Stimulated activated CD8-positive, alpha-beta memory T cell treated with anti-CD3 and anti-CD28 coated beads, Interleukin-15, amount 100 ng/mL, for 24 hours (primary cell): Measurements from ENCODE around the gene MMEL1.

Experiments used
- DNase-seq: peaks from one replicate; pipeline ENCODE4 v3.0.0-alpha.2; 2020; ENCODE audit warnings: low read depth

The MMEL1 gene

DNA sequence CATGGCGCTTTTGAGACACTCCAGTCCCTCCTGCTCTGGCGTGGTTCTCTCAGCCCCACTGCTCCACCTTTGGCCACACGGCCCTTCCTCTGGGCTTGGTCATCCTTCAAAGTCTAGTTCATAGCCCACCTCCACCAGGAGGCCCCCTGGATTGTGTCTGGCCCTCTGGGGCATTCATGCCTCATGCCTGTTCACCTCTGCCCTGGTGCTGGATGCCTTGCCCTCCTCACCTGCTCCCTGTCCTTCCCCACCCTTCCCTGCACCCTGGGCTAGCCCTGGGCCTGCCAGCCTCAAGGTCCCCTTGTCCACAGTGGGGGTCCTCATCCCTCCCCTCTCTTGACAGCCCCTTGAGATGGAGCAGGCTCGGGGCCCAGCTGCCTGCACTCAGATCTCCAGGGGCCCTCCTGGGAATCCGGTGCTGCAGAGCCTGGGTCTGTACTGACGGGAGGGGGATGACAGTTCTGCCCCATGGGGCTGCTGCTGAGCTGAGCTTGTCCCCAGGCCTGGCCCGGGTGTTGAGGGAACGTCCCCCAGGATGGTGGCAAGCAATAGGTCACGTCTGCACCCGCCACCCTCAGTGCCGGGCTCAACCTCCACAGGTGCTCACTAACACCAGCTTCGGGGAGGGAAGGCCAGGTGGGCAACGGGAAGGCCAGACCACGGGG, 27.8 kb downstream of the MMEL1 start:
- DNase-seq: no peak

DNA sequence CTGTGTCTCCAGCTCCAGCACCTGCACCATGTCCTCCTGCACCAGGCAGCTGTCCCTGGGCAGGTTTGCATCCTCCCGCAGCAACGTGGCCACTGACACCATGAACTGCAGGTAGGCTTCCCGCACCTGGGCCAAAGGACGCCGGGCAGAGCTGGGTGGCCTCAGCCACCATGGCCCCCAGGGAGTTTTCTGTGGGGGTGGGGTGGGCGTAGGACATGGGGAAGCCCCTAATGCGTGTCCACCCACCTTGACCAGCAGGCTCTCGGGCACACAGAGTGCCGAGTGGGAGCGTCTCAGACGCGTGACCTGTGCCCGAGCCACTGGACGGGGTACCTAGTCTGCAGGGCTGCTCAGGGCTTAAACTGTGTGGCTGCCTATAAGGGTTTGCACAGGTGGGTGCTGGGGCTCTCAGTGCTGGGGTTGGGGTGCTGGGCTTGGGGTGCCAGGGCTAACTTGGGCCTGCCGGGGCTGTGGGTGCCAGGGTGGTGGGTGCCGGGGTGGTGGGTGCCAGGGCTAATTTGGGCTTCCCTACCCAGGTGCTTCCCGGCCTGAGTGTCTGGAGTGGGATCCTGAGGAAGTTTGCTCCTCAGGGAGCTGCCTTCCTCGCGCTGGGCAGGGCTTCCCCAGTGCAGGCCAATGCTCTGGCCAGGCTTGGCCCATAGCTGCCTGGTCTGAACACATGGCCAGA, 28.5 kb downstream of the MMEL1 start:
- no peak for DNase-seq

DNA sequence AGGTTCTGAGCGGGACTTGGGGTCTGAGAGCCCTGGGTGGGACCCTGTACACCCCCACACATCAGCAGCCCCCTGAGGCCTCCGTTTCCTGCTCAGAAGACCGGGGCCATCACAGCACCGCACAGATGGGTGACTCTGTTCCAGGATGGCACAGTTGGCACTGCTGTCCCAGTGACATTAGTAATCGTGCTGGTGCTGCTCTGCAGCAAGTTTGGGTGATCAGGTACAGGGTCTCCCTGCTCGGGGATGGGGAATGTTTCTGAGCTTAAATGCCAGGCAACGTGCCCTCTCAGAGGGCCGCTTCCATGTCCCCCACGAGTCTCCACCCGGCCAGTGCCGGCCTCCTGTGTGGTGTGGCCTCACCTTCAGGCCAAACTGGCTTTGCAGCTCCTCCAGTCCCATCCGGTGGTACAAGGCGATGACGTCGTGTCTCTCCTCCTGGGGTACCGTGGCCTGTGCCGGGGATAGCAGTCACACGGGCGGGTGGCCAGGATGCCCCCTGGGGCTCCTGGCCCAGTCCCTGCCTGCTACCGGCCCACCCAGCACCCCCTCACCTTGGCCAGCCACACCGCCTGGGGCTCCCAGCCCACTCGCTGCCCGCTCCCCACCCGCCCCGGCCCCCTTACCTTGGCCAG, 29.2 kb downstream of the MMEL1 start:
- DNase-seq: no peak

DNA sequence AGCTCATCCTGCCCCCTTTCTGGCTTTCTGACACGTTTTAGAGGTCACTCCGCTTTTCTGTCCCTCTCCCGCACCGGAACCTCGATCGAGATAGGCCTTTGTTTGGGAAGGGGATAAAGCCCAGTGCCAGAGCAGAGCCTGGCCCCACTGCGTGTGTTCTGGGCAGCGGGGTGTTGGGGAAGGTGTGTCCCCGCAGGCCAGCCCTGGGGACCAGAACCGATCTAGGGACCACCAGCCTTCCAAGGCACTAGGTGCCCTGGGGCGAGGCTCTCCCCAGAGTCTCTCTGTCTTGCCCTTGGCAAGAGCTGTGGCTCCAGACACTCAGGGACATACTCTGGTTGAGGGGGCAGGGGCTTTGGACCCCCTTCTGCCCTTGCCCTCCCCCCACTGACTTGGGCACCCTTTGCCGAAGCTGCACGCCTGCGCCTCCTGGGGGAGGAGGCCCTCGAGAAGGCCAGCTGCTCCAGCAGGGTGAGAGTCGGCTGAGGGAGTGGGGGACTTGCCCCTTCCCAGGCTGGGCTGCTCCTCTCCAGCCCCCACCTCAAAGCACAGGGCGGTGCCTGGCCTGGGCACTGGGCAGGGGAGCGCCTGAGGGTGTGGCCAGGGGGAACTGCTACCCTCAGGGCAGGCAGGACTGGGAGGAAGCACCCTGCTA, 29.8 kb downstream of the MMEL1 start:
- no peak for DNase-seq

DNA sequence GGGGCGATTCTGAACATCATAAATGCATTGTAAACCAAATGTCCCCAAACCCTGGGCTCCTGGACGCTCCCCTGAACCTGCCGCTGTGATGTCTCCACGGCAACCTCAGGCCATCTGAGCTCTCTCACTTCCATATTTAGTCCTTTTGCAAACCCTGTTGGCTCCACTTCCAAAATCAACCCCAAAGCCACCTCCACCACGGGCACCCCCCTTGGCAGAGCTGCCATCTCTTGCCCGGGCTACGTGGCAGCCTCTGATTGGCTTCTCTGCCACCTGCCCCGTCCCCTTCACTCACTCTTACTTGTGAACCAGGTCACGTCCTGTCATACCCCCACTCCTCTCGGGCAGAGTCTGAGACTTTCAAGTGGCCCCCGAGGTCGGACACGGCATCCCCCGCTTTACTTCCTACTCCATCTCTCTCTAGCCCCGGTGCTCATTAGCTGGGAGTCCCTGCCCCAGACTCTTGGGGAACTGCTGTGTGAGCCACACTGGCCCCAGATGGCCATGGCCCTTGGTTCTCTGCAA, 30.4 kb downstream of the MMEL1 start:
- DNase-seq: no peak

DNA sequence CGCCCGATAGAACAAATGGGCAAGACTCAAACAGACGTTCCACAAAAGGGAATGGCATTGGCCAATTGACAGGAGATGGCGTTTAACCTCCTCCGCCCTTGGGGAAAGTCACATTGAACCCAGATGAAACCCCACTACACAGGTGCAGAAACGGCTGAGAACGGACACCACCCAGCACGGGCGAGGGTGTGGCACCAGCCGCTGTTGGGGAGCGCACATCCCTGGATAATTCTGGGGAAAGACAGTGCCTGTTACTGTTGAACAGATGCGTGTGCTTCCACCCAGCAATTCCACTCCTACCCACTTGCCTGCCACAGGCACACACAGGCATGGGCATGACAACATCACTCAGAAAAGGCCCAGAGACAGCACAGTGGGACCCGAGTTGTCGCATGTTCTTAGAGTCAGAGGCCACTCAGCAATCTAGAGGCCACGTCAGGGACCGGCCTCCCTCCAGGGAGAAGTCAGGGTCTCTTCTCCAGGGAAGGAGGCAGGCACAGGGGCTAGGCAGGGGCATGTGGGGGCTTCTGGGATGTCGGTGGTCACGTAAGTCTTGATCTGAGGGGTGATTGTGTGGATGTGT, 31.0 kb downstream of the MMEL1 start:
- no peak for DNase-seq

DNA sequence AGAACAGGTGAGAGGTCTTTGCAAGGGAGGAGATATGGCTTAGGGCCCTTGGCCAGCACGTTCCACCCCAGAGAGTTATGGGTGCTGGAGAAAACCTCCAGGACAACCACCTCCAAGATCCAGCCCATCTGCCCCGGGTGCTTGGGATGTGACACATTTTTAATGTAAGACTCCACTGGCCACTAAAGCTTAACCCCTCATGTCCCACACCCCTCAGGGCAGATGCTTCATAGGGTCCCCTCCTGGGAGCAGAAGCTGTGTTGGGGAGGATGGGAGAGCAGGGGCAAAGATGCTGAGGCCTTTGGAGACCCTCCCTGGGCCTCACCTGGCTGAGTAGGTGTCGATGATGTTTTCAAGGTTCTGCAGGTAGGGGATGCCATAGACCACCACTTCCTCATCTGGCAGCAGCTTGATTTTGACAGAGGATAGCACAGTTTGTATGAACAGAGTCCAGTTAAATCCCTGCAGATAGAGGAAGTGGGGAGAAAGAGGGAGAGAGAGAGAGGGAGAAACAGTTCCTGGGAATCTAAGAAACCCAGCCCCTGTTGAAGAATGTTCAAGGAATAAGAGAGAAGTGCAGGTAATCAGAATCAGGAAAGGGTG, 34.4 kb downstream of the MMEL1 start:
- DNase-seq: no peak

DNA sequence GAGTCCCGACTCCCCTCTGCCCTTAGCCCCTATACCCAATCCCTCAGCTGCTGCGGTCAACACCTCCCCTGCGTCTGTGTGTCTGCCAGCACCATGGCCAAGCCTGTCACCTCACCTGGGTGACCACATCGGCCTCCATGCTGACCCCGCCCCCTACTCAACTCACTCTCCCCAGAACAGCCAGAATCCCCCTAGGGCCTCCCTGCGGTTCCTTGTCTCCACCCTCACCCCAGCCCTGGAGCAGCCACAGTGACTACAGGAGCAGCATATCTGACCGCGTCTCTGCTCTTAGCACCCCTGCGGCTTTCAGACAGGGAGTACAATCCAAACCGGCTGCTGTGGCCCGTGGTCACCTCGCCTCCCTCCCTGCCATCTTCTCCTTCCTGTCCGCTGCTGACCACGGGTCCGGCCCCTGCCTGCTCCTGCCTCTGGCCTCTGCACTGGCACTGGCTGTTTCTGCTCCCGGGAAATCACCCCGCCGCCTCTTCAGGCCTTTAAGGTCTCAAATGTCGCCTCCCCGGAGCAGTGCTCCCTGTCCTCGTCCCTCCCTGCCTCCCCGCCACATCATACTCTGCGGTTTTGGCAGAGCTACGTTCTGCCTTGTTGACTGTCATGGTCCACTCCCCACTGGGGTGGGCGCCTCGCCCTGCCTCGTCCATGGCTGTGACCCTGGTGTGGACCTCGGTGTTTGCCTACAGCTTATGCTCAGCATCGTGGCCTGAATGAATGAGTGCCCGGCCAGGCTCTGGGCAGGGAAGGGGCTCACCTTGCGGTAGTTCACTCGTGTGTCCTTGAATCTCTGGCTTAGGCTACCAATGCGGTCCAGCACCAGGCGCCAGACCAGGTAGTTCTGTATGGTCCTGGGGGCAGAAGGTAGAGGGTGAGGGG, 35.1 kb downstream of the MMEL1 start:
- no peak for DNase-seq

DNA sequence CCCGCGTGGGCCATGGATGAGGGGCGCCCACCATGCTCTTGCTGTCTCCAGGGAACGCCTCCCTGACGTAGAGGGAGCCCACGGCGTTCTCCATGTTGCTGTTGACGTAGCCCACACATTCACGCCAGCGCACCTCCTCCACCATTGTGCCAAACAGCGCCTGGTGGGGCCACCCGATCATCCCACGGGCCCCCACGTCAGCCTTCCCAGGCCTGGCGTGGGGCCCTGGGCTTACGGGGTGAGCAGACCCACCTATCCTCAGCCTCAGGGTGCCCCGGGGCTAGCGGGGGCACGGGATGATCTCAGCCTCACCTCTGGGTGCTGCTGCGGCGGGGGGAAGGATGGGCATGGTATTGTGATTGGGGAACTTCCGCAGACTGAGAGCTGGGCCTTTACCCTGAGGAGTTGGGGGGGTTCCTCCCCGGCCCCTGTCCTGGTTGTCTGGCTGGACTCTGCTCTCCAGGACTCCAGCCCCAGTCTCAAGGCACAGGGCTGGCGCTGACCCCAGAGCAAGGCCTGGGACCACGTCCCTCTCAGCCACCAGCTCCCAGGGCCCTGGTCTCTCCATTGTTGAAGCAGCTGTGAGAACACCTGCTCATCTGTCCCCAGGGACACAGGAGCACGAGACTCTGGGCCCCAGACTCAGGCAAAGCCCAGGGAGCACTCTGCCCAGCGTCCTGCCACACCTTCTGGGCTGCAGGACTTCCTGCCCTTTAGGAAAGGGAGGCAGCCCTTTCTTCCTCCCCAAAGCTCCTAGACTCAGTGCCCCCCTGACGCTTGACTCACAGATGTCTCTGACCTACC, 36.1 kb downstream of the MMEL1 start:
- DNase-seq: no peak

DNA sequence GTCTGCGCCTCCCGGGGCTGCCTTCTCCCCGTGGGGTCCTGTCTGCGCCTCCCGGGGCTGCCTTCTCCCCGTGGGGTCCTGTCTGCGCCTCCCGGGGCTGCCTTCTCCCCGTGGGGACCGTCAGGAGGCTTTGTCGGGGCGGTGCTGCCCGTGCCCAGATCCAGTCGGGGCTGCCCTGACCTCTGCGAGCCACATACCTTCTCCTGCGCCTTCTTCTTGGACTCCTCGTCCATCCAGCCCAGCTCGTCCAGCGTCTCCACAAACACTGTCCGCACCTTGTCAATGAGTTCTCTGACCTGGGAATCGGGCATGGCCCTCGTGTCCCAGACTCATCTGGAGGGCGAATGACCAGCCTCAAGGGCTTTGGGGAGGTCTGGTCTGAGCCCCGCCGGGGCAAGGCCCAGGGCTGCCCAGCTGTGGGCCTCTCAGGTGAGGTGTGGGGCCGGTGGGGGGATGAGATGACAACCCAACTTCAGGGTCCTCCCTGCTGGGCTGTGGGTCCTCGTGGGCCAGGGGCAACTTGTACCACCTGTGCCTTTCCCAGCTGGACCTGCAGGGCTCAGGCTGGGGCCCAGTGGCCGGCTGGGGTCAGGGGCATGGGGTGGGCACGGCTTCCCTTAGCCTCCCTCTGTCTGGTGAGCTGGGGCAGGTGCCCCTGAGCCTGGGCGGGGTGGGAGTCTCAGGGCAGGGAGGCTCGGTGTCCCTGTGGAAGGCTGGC, 36.8 kb downstream of the MMEL1 start:
- no peak for DNase-seq

DNA sequence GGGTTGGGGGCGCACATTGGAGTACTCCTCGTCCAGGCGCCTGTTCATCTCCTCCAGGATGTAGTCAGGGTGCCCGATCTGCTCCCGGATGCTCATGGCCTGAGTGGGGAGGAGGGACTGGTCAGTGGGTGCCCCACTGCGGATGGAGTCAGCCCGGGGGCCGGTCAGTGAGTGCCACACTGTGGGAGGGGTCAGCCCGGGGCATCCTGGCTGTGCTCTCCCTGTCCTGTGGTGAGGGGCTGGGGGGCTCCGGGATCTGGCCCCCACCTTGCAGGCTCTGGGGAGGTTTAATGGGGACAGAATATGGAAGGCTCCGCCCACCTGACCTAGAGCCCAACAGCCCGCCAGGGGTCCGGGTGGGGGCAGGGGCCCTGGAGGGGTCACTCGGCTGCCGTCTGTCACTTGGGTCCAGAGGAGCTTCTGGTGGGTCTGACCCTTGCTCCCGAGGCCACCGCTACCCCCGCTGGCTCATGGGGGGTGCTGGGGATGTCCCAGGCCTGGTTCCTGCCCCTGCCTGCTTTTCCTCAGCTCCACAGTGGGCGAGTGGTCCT, 37.5 kb downstream of the MMEL1 start:
- DNase-seq: no peak

DNA sequence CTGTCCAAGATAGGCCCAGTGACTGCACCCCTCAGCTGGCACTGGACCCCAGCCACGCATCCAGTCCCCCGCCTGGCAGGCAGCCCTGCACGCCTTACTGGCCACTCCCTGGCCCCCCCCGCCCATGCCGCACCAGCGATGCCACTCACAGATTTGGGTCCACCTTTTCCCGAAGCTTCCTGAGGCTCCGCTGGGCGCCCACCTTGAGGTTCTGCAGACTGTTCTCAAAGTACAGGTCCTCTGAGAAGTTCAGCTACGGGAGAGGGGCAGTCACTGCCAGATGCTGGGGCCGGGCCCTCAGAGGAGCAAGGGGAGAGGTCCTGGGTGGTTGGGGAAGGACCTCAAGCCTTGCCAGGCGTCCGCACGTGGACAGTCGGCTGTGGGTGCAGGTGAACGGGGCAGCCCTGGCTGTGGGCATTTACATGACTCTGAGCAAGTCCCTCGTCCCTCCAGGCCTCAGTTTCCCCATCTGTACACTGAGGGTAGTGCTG, 38.1 kb downstream of the MMEL1 start:
- no peak for DNase-seq

DNA sequence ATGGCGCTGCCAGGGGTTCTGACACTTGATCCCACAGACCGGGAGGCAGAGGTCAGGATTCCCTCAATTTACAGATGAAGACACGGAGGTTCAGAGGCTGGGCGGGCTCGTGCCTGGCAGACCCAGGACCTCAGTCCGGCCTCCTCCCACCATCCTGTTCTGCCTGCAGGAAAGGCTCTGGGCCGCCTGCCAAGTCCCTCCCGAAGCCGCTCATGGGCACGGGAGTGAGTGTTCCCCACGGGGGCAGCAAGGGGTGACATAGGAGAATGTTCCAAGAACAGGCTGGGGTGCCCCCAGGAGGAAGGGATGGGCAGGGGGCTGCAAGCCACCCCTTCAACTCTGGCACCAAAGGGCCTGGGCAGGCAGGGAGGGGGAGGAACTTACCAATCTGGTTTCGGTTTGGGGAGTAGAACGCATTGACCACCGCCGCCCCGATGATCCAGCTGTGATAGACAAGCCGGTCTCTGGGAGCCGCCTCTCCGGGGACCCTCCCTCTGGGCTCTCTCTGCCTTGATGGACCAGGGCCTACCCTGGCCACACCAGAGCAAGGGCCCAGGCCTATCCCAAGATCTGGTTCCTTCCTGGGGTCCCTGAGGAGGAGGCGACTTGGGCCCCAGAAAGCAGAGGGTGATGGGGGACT, 38.7 kb downstream of the MMEL1 start:
- no peak for DNase-seq

DNA sequence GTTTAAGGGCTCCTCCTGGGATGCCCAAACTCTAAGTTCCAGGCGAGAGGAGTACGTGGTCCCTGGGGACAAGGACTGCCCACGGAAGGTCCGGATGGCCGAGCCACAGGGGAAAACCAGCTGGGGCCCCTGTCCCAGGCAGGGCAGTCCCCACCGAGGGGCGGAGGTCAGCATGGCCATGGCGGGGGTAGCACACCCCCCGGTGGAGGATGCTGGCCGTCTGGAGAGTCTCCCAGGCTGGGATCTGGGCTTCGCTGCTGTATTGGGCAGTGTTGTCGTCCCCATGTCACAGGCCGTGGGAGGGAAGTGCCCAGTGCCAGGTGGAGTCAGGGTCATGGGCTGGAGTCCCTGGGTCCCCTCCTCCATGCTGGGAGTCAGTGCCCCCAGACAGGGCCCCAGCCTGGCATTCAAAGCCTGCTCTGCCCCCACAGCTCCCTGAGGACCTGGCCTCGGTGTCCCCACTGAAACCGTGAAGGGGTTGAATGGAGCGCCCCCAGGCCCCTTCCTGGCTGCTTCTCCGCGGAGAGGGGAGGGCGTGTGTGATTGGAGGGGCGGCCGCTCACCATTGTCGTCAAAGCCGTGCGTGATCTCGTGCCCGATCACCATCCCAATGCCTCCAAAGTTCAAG, 39.5 kb downstream of the MMEL1 start:
- no peak for DNase-seq

DNA sequence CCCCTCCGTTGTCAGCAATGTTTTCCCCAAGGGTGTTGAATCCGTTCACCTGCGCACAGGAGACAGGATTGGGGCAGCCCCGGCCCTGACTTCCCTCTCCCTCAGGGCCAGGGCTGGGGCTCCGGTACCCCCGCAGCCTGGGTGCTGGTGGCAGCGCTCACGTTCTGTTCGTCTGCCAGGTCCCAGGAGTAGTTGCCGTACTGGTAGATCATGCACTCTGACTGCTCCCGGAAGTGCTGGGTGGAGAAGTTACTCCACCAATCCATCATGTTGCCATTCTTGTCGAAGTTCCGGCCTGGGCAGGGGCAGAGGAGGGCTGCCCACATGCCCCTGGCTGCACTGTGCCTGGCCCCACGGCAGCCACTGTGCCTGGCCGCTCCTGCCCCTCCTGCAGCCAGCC, 40.1 kb downstream of the MMEL1 start:
- DNase-seq: no peak

DNA sequence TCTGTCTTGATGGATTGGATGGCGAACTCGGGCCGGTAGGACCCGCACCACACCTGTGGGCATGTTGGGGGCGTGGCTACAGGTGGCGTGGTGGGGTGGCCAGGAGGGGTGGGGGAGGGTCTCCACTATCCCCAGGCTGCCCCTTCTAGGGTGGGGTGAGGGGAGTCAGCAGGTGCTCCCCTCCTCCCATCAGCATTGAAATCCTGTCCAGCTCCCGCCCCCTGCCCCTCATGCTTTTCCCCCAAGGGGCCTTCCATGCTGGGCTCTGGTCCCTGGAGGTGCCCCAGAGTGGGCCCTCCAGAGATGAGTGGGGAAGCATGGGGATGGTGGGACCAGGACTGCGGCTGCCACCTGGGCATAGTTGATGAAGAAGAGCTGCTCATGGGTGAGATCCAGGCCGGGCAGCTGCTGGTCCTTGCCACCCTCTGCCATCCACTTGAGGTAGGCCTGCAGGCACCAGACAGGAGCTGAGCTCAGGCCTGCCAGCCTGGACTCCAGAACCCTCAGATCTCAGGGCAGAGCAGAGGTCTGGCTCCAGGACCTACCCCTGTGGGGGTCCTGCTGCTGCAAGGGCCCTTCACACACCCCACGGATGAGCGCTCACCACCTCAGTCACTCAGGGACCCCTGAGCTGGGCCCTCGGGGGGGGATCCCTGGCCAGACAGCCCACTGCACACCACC, 41.1 kb downstream of the MMEL1 start:
- no peak for DNase-seq

DNA sequence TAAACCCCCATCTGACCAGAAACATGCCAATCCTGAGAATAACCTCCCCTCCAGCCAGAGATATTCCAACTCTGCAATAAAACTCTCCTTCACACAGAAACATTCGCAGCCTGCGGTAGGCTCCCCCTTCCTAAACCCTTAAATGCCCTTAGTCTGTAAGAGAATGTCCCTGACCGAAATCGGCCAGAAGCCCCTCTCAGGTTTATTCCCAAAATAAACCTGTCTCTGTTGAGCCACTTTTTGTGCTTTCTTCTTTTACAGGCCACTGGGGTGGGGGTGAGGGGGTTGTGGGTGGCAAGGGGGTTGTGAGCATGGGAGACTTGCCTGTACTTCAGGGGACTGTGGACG, 41.6 kb downstream of the MMEL1 start:
- DNase-seq: no peak
